Pericardium fibroblast (primary cell): ENCODE measurements around the gene NUFIP2. TPM values are rescaled to one million over a fixed set of nuclear protein-coding genes. Genes with fewer than 3 reads are reported as not detected.

ENCODE experiments used
- total RNA-seq: library from RNA; depleted of rRNA; stranded (reverse); fragments of >200 nt; gene quantifications from 2 replicates; pipeline ENCODE4 v1.2.3, GENCODE V29; 2015

NUFIP2 gene, protein sequence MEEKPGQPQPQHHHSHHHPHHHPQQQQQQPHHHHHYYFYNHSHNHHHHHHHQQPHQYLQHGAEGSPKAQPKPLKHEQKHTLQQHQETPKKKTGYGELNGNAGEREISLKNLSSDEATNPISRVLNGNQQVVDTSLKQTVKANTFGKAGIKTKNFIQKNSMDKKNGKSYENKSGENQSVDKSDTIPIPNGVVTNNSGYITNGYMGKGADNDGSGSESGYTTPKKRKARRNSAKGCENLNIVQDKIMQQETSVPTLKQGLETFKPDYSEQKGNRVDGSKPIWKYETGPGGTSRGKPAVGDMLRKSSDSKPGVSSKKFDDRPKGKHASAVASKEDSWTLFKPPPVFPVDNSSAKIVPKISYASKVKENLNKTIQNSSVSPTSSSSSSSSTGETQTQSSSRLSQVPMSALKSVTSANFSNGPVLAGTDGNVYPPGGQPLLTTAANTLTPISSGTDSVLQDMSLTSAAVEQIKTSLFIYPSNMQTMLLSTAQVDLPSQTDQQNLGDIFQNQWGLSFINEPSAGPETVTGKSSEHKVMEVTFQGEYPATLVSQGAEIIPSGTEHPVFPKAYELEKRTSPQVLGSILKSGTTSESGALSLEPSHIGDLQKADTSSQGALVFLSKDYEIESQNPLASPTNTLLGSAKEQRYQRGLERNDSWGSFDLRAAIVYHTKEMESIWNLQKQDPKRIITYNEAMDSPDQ
- 22.7 and 25.4 TPM in 2 replicates for total RNA-seq

DNA sequence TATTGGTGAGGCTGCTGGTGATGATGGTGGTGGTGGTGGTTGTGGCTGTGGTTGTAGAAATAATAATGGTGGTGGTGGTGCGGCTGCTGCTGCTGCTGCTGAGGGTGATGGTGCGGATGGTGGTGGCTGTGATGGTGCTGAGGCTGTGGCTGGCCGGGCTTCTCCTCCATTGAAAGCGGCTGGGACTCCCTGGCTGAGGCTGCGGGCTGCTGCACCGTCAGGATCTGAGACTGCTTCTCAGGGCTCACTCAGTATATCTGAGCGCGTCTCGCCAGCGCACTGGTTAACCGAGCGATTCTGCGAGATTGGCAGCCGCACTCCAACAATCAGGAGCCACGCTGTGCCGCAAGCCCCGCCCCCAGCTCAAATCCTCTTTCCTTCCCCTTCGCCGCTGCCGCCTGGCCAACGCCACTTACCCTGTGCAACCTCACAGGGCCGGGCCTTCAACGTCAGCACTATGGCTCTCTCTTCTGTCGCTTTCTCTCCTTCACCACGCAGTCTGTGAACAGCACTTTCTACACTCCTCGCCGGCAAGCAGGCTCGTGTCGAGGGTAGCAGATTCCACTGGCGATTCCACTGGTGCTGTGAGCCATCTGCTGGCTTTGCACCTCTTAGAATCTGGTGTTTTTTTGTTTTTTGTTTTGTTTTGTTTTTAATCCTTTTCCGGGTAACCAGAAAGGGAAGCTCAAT is at the start of gene NUFIP2:
NUFIP2 (minus strand) TSS at position 259 of the 690 bp plus-strand sequence; CDS start at position 170, 89 bp downstream.

DNA sequence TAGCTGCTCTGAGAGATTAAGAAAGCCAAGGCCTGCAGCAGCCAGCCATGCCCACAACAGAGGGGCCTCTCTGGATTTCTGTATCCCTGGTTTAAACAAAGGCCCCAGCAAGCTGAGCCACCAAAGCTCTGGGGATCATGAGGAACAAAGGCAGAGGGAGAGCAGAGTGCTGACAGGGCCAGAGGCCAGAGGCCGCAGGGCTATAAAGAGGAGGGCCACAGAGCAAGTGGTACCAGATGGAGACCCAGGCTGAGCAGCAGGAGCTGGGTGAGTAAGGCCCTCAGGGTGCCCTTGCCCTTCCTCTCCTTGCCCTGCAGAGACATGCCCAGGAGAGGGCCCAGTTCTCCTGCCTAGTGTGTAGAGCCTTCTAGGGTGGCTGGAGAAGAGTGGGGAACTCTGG is 47.3 kb downstream of the NUFIP2 start, which contains the start of gene CRYBA1:
CRYBA1 (plus strand) TSS at position 232 of the 400 bp plus-strand sequence; CDS start at position 237, 5 bp downstream.

Other genes with a start within 250 kb of the NUFIP2 start
- gene MYO18A, start 113.8 kb downstream of the NUFIP2 start, total RNA-seq, result 14.2 and 17.0 TPM in 2 replicates
- gene CRYBA1, start 47.3 kb downstream of the NUFIP2 start, total RNA-seq, result not detected in 2 replicates
- 48.0 and 73.0 TPM in 2 replicates for gene TAOK1, start 96.2 kb upstream of the NUFIP2 start, total RNA-seq